ENCODE data around the gene RABAC1.
"Not testable (repeated sequence)": the region's sequence is repeated elsewhere in the genome, so short reads cannot be mapped to it uniquely, and the experiment has no call there.

Gene RABAC1

GRCh38 chr19:41959056-41960053 lies at the start of gene RABAC1:
Gene RABAC1, minus strand, starts transcription at chr19:41959321. Its CDS starts 29 bp downstream, at chr19:41959292.
- peak; percentile 82 for DNase-seq (ENCODE audit: low read depth)

GRCh38 chr19:42006569-42006968 lies 47.4 kb upstream of the RABAC1 start:
- no peak for DNase-seq (ENCODE audit: low read depth)

- no peak for DNase-seq (ENCODE audit: low read depth)
Measured at GRCh38 chr19:42005504-42005903, 46.4 kb upstream of the RABAC1 start.

GRCh38 chr19:42003506-42004294 lies 44.6 kb upstream of the RABAC1 start:
- no peak for DNase-seq (ENCODE audit: low read depth)

GRCh38 chr19:41999878-42000208 lies 40.7 kb upstream of the RABAC1 start:
- no peak for DNase-seq (ENCODE audit: low read depth)

GRCh38 chr19:41999071-41999877 lies 40.2 kb upstream of the RABAC1 start:
- no peak for DNase-seq (ENCODE audit: low read depth)

GRCh38 chr19:41998246-41999020 lies 39.3 kb upstream of the RABAC1 start:
- no peak for DNase-seq (ENCODE audit: low read depth)

GRCh38 chr19:41997851-41998229 lies 38.7 kb upstream of the RABAC1 start:
- DNase-seq (ENCODE audit: low read depth) = no peak

- no peak for DNase-seq (ENCODE audit: low read depth)
Measured at GRCh38 chr19:41997121-41997850, 38.2 kb upstream of the RABAC1 start.

- no peak for DNase-seq (ENCODE audit: low read depth)
Measured at GRCh38 chr19:41995959-41996797, 37.1 kb upstream of the RABAC1 start.

GRCh38 chr19:41994994-41995958 lies 36.2 kb upstream of the RABAC1 start:
- DNase-seq (ENCODE audit: low read depth) = no peak

GRCh38 chr19:41994521-41994971 lies 35.4 kb upstream of the RABAC1 start:
- DNase-seq (ENCODE audit: low read depth) = no peak

GRCh38 chr19:41993612-41994483 lies 34.7 kb upstream of the RABAC1 start, which contains the start of gene ATP1A3:
Gene ATP1A3, minus strand, starts transcription at chr19:41994230. Its CDS starts 154 bp downstream, at chr19:41994076.
- no peak for DNase-seq (ENCODE audit: low read depth)

- DNase-seq (ENCODE audit: low read depth) = not testable (repeated sequence)
Measured at GRCh38 chr19:41991925-41992569, 32.9 kb upstream of the RABAC1 start.

GRCh38 chr19:41991025-41991424 lies 31.9 kb upstream of the RABAC1 start:
- DNase-seq (ENCODE audit: low read depth) = no peak

GRCh38 chr19:41990615-41991014 lies 31.5 kb upstream of the RABAC1 start:
- no peak for DNase-seq (ENCODE audit: low read depth)

GRCh38 chr19:41990028-41990427 lies 30.9 kb upstream of the RABAC1 start:
- DNase-seq (ENCODE audit: low read depth) = no peak

Measured in stromal cell of bone marrow (primary cell).